ENCODE data around the gene GSTM3.
"Not testable (repeated sequence)": the region's sequence is repeated elsewhere in the genome, so short reads cannot be mapped to it uniquely, and the experiment has no call there.

Gene GSTM3

GRCh38 chr1:109694400-109694799 is 46.4 kb downstream of the GSTM3 start:
- FAIRE-seq = not testable (repeated sequence)

GRCh38 chr1:109691759-109692158 is 49.1 kb downstream of the GSTM3 start:
- no peak for FAIRE-seq

GRCh38 chr1:109689844-109690405 is 50.9 kb downstream of the GSTM3 start:
- FAIRE-seq = no peak

- FAIRE-seq = no peak
Observed at GRCh38 chr1:109687641-109688499, 53.0 kb downstream of the GSTM3 start, which contains the start of gene GSTM1. GSTM1 (plus strand) TSS chr1:109687817; CDS start chr1:109687874, 57 bp downstream.

GRCh38 chr1:109687109-109687508 is 53.7 kb downstream of the GSTM3 start:
- not testable (repeated sequence) for FAIRE-seq

- not testable (repeated sequence) for FAIRE-seq
Observed at GRCh38 chr1:109685890-109686289, 54.9 kb downstream of the GSTM3 start.

GRCh38 chr1:109685399-109685798 is 55.4 kb downstream of the GSTM3 start:
- not testable (repeated sequence) for FAIRE-seq

- not testable (repeated sequence) for FAIRE-seq
Observed at GRCh38 chr1:109684777-109685176, 56.1 kb downstream of the GSTM3 start.
